Testis (tissue), 3 donors: Measurements from ENCODE around the gene GKN2. TPM values are rescaled to one million over a fixed set of nuclear protein-coding genes. Genes with fewer than 3 reads are reported as not detected.

ENCODE experiments used
- DNase-seq: peaks from one replicate; pipeline ENCODE4 v3.0.0-alpha.2; 2019
- H3K27ac ChIP-seq, 2 donors: fragments of 200-600 bp; sonication (generic); one replicate each; pipeline ENCODE4 v1.5.1; 2019
- H3K27me3 ChIP-seq: fragments of 200-600 bp; sonication (generic); one replicate; pipeline ENCODE4 v1.5.1; 2019
- H3K36me3 ChIP-seq: fragments of 200-600 bp; sonication (generic); one replicate; pipeline ENCODE4 v1.5.1; 2017; ENCODE audit warnings: low read depth; ENCODE audit errors: missing control alignments
- H3K4me1 ChIP-seq: fragments of 200-600 bp; sonication (generic); one replicate; pipeline ENCODE4 v1.5.1; 2019
- H3K4me3 ChIP-seq, 2 donors: fragments of 200-600 bp; sonication (generic); one replicate each; pipeline ENCODE4 v1.5.1; 2017 to 2019
- H3K9me3 ChIP-seq: fragments of 200-600 bp; sonication (generic); one replicate; pipeline ENCODE4 v1.5.1; 2017
- CTCF ChIP-seq, 3 experiments: fragments of 450-650 bp in 2 of 3; fragments of 200-600 bp in 1 of 3; sonication (generic) in 1 of 3; IDR thresholded peaks; one replicate each; pipeline ENCODE4 v1.5.1; 2016 to 2019; ENCODE audit warnings: antibody characterized with exemption in 3 of 3, mild to moderate bottlenecking in 2 of 3, moderate library complexity in 1 of 3
- POLR2A ChIP-seq: fragments of 450-650 bp; IDR thresholded peaks from one replicate; pipeline ENCODE4 v1.6.1; 2017; ENCODE audit warnings: antibody characterized with exemption, mild to moderate bottlenecking, moderate library complexity
- WGBS, 2 donors: methylation state at CpG; one replicate each; pipeline ENCODE4 v1.1.5; 2018; 5-methylcytosine and 5-hydroxymethylcytosine counted together
- intact Hi-C: fragments of 100-400 bp; cut with DNase I; formaldehyde crosslinking; loops from one replicate; pipeline ENCODE4 v1.15.1; 2023; ENCODE audit warnings: low total_unique reads
- polyA plus RNA-seq: library from polyadenylated mRNA; stranded (reverse); fragments of 350-450 nt; fragmentation: Illumina TruSeq; extraction: RNeasy Lipid Tissue Mini Kit (QIAGEN cat#74804); gene quantifications from one replicate; pipeline ENCODE4 v1.2.3, GENCODE V29; 2014; ENCODE audit warnings: low read depth, low replicate concordance; ENCODE audit not compliant: insufficient read depth
- total RNA-seq, 2 donors: library from RNA; depleted of rRNA; stranded (reverse); fragments of >200 nt; gene quantifications; one replicate each; pipeline ENCODE4 v1.2.3, GENCODE V29; 2016

Gene GKN2
- total and polyA plus RNA-seq, 3 donors from 2014 or later = not detected

GRCh38 chr2:68939962-68940361, 12.7 kb downstream of the GKN2 start:
- no peak for DNase-seq
- no peak for TF ChIP-seq POLR2A
- no peak for TF ChIP-seq CTCF (IDR thresholded peaks at IDR 0.05)
- intact Hi-C loops = no loop called here
- Histone ChIP-seq H3K27me3 (no peaks in the 10 kb centered on the region), H3K4me1 (no peaks in the 10 kb centered on the region), H3K36me3 (no peaks in the 10 kb centered on the region), H3K9me3 (no peaks in the 10 kb centered on the region), H3K4me3 (no peak overlapping the region), H3K27ac (no peak overlapping the region)
- WGBS, 2 donors = 92 to 97% methylated on average over 1 of the region's 1 CpG

- WGBS, 2 donors = 89 to 91% methylated on average over 3 of the region's 3 CpGs
- H3K36me3 ChIP-seq = no peaks in the 10 kb centered on the region
- no peak overlapping the region for H3K4me3 ChIP-seq
- no peaks in the 10 kb centered on the region for H3K9me3 ChIP-seq
- intact Hi-C loops = no loop called here
- TF ChIP-seq POLR2A = no peak
- TF ChIP-seq CTCF (IDR thresholded peaks at IDR 0.05) = no peak
- DNase-seq = no peak
- no peak overlapping the region for H3K27ac ChIP-seq
- no peaks in the 10 kb centered on the region for H3K4me1 ChIP-seq
- no peaks in the 10 kb centered on the region for H3K27me3 ChIP-seq
These were observed 13.8 kb downstream of the GKN2 start for GRCh38 chr2:68938938-68939337.

- intact Hi-C loops = no loop called here
- 86 to 91% methylated on average over 4 to 5 of the region's 5 CpGs for WGBS, 2 donors
- no peaks in the 10 kb centered on the region for H3K4me1 ChIP-seq
- H3K27ac ChIP-seq = no peak overlapping the region
- H3K27me3 ChIP-seq = no peaks in the 10 kb centered on the region
- no peak for DNase-seq
- no peaks in the 10 kb centered on the region for H3K9me3 ChIP-seq
- no peak overlapping the region for H3K4me3 ChIP-seq
- H3K36me3 ChIP-seq = no peaks in the 10 kb centered on the region
- TF ChIP-seq POLR2A = no peak
- TF ChIP-seq CTCF (IDR thresholded peaks at IDR 0.05) = no peak
These were observed 15.2 kb downstream of the GKN2 start for GRCh38 chr2:68937346-68938055.

GRCh38 chr2:68936889-68937288, 15.8 kb downstream of the GKN2 start:
- intact Hi-C loops = no loop called here
- TF ChIP-seq CTCF (IDR thresholded peaks at IDR 0.05) (no peak), POLR2A (no peak)
- Histone ChIP-seq H3K9me3 (no peaks in the 10 kb centered on the region), H3K4me3 (no peak overlapping the region), H3K27me3 (no peaks in the 10 kb centered on the region), H3K36me3 (no peaks in the 10 kb centered on the region), H3K4me1 (no peaks in the 10 kb centered on the region), H3K27ac (no peak overlapping the region)
- no peak for DNase-seq
- 67 to 86% methylated on average over 1 of the region's 1 CpG for WGBS, 2 donors

GRCh38 chr2:68936427-68936826, 16.3 kb downstream of the GKN2 start:
- H3K27ac ChIP-seq = no peak overlapping the region
- H3K27me3 ChIP-seq = no peaks in the 10 kb centered on the region
- no peaks in the 10 kb centered on the region for H3K36me3 ChIP-seq
- 52 to 79% methylated on average over 2 of the region's 2 CpGs for WGBS, 2 donors
- TF ChIP-seq CTCF (IDR thresholded peaks at IDR 0.05) (no peak), POLR2A (no peak)
- no peak for DNase-seq
- no peaks in the 10 kb centered on the region for H3K4me1 ChIP-seq
- H3K4me3 ChIP-seq = no peak overlapping the region
- intact Hi-C loops = no loop called here
- H3K9me3 ChIP-seq = no peaks in the 10 kb centered on the region
